Measurements from ENCODE around the gene TRIM46. TPM values are rescaled to one million over a fixed set of nuclear protein-coding genes. Genes with fewer than 3 reads are reported as not detected.

The TRIM46 gene
- total and polyA plus RNA-seq, 2 of the 13 experiments (the other 11 are each of a cell fraction or from before 2014, with no cell fraction given) = 0.04 to 0.09 TPM

- TF ChIP-seq RARA (CRISPR knock-in tag; IDR thresholded peaks at IDR 0.05) (no peak), ZNF296 (CRISPR knock-in tag; conservative IDR thresholded peaks at IDR 0.05) (no peak), SAP130 (CRISPR knock-in tag; IDR thresholded peaks at IDR 0.05; ENCODE audit: low read depth) (peak; percentile 59)
These were observed 33.5 kb downstream of the TRIM46 start (continued) for GRCh38 chr1:155206891-155207805.

DNA sequence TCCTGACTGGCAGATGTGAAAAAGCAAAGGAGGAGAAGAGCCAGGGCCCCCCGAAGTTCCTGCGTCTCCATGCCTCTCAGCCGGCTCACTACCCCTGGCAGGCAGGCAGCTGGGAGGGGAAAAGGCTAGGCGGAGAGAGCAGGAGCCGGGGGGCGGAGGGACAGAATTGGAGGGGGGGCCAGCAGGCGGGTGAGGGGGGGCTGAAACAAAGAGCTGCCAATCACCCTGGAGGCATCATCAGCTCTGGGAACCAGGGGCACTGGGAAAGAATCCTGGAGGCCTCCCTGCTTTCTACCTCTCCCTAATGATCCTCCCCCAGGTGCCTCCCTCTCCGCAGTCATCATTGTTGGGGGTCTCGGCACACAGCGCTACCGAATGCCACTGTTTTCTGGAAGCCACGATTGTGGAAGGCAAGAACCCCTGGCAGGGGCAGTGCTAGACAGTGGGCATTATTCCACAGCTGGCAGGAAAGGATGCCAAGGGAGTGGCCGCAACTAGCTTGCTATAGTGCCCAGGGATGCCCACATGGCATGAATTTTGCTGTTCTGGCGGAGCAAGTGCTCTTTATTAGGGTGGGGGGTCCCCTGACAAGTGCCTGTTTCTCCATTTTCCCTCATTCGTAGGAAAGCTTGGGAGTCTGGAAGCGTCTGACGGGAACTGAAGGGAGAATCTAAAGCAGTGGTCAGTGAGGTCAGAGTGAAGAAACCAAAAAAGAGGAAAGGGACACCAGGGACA lies 34.3 kb downstream of the TRIM46 start, which contains the start of gene THBS3:
Gene THBS3, minus strand, starts transcription at position 92 of the 735 bp plus-strand sequence. Its CDS starts 21 bp downstream, at position 71.
- 23% methylated on average over 17 of the region's 17 CpGs for WGBS (ENCODE audit: low lambda C conversion rate)
- Histone ChIP-seq H4K20me1 (ENCODE audit: insufficient read depth, low read length) (no peaks in the 10 kb centered on the region), H3K4me1 (ENCODE audit: insufficient read depth, low read length) (peaks cover 29% of the 10 kb centered on the region), H3K27ac (ENCODE audit: extremely low read length, insufficient read depth, low read length) (peak within 1 kb of the TSS; percentile 98), H3K9ac (ENCODE audit: insufficient read depth, low read depth, low read length) (peak within 1 kb of the TSS; percentile 100), H3K27me3 (ENCODE audit: control insufficient read depth in 1 of 2, insufficient read depth in 2 of 2, low read length in 2 of 2) (peaks cover 0 to 16% of the 10 kb centered on the region in 2 experiments; a peak in 3 of 5 replicates), H3K4me2 (ENCODE audit: low read depth, low read length) (peak within 1 kb of the TSS; percentile 100), H3K4me3 (replicated peaks in 1 of 3; ENCODE audit: insufficient read depth in 1 of 3, low read depth in 2 of 3, low read length in 3 of 3) (peak within 1 kb of the TSS; percentile 96 to 99 (median 98)), H2AFZ (ENCODE audit: low read length) (peak within 1 kb of the TSS; percentile 92), H3K9me3 (ENCODE audit: low read length) (no peaks in the 10 kb centered on the region), H3K36me3 (replicated peaks in 1 of 2; ENCODE audit: control insufficient read depth in 1 of 2, insufficient read depth in 2 of 2, low read length in 2 of 2) (peaks cover 3 to 5% of the 10 kb centered on the region in 2 experiments; a peak in 3 of 5 replicates), H3K79me2 (ENCODE audit: insufficient read depth, low read length) (peaks cover 13% of the 10 kb centered on the region)
- ATAC-seq (no peak), DNase-seq (ENCODE audit: low spot score) (no peak), FAIRE-seq (no peak)
- BruUV-seq (replicated peaks) = TSS peak; percentile 76
- intact Hi-C loops (cut with micrococcal nuclease; ENCODE audit: unreplicated experiment) (loop anchor here (1.0 to 10.0 kb wide), 4 partner anchors 19 to 114 kb away; partner anchors contain the start of genes FDPS, PKLR and RUSC1), in situ Hi-C loops (cut with HindIII; ENCODE audit: extremely low pct_ligation_motif_present, low pct_unique_long_range_greater_than_20kb) (loop anchor here (10.0 kb wide), 1 partner anchor 387 kb away; no protein-coding TSS in a partner anchor)
- ChIA-PET CTCF (ENCODE audit: low intra/inter-chr PET ratio, low total read pairs) (interaction anchor here (0.7 to 2.4 kb wide), 3 partner anchors 15 to 384 kb away, joined by 3 to 13 read pairs (median 3); partner anchors contain the start of genes KRTCAP2 and TRIM46), POLR2A (interaction anchor here (1.1 to 3.5 kb wide), 3 partner anchors 14 to 73 kb away, joined by 3 to 19 read pairs (median 3); no protein-coding TSS in a partner anchor)
- TF ChIP-seq NR0B2 (CRISPR knock-in tag; IDR thresholded peaks at IDR 0.05) (0 out of 2 replicates have a peak, but pooled peaks have one; percentile 12), ARNT (IDR thresholded peaks at IDR 0.05) (no peak), ZSCAN29 (CRISPR knock-in tag; conservative IDR thresholded peaks at IDR 0.05) (no peak), HINFP (CRISPR knock-in tag; IDR thresholded peaks at IDR 0.05; ENCODE audit: low read depth) (no peak), MEIS2 (CRISPR knock-in tag; IDR thresholded peaks at IDR 0.05) (no peak), MATR3 (CRISPR knock-in tag; IDR thresholded peaks at IDR 0.05) (no peak), HNRNPL (IDR thresholded peaks at IDR 0.05; ENCODE audit: low read depth, low read length) (0 out of 2 replicates have a peak, but pooled peaks have one; percentile 38), ZFP36L1 (CRISPR knock-in tag; IDR thresholded peaks at IDR 0.05) (no peak)
- TF ChIP-seq, protein P1, sequence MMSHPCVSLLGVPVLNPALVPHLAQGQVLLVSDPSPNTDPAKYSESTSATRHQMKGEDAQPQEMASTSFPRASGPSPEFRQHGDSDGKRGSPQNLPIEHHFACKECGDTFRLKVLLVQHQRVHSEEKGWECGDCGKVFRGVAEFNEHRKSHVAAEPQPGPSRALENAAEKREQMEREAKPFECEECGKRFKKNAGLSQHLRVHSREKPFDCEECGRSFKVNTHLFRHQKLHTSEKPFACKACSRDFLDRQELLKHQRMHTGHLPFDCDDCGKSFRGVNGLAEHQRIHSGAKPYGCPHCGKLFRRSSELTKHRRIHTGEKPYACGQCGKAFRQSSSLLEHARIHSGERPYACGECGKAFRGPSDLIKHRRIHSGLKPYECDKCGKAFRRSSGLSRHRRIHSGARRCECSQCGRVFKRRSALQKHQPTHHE (CRISPR knock-in tag; IDR thresholded peaks at IDR 0.05; ENCODE audit: borderline replicate concordance) = no peak
